ENCODE data around the gene PSPC1. TPM values are rescaled to one million over a fixed set of nuclear protein-coding genes. Genes with fewer than 3 reads are reported as not detected.

PSPC1 gene
- total and polyA plus RNA-seq, 2 of the 13 experiments (the other 11 are each of a cell fraction or from before 2014, with no cell fraction given): 33.5 to 94.0 TPM

DNA sequence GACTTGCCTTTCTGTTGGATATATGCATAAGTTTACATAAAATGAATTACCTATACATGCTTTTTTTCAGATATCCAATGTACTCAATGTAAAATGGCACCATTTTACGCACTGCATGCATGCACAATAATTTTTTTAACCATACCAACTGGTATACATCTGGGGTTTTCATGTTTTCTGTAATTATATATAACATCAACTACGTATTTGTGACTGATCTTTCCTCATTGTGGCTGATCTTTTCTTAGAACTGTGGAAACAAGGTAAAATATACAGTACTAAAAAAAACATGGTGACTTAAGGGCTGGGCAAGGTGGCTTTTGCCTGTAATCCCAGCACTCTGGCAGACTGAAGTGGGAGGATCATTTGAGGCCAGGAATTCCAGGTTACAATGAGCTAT is 18.5 kb downstream of the PSPC1 start:
- H3K79me2 ChIP-seq (ENCODE audit: insufficient read depth, low read length): peaks cover 88% of the 10 kb centered on the region
- in situ Hi-C loops (cut with HindIII; ENCODE audit: extremely low pct_ligation_motif_present, low pct_unique_long_range_greater_than_20kb): no loop called here
- H3K4me1 ChIP-seq (ENCODE audit: insufficient read depth, low read length): peaks cover 31% of the 10 kb centered on the region
- CTCF ChIA-PET (ENCODE audit: low intra/inter-chr PET ratio, low total read pairs): no interaction called here
- FAIRE-seq: no peak
- H3K9ac ChIP-seq (ENCODE audit: insufficient read depth, low read depth, low read length): no peak overlapping the region
- BruUV-seq (replicated peaks): no TSS peak
- peaks cover 10 to 43% of the 10 kb centered on the region in 2 experiments for H3K36me3 ChIP-seq (replicated peaks in 1 of 2; ENCODE audit: control insufficient read depth in 1 of 2, insufficient read depth in 2 of 2, low read length in 2 of 2)
- no peak for ATAC-seq
- POLR2A ChIA-PET: interaction anchor here (0.6 kb wide), 1 partner anchor 14 kb away, joined by 3 read pairs; no protein-coding TSS in a partner anchor
- intact Hi-C loops (cut with micrococcal nuclease; ENCODE audit: unreplicated experiment): no loop called here
- no peak overlapping the region for H3K27ac ChIP-seq (ENCODE audit: extremely low read length, insufficient read depth, low read length)
- H4K20me1 ChIP-seq (ENCODE audit: insufficient read depth, low read length): peaks cover 44% of the 10 kb centered on the region
- no peaks in the 10 kb centered on the region for H3K9me3 ChIP-seq (ENCODE audit: low read length)
- H3K4me2 ChIP-seq (ENCODE audit: low read depth, low read length): no peak overlapping the region
- DNase-seq (ENCODE audit: low spot score): no peak
- no peaks in the 10 kb centered on the region for H3K27me3 ChIP-seq (ENCODE audit: control insufficient read depth in 1 of 2, insufficient read depth in 2 of 2, low read length in 2 of 2)
- H3K4me3 ChIP-seq (replicated peaks in 1 of 3; ENCODE audit: insufficient read depth in 1 of 3, low read depth in 2 of 3, low read length in 3 of 3): no peak overlapping the region
- 95% methylated on average over 2 of the region's 2 CpGs for WGBS (ENCODE audit: low lambda C conversion rate)
- no peak overlapping the region for H2AFZ ChIP-seq (ENCODE audit: low read length)
- TF ChIP-seq RFXAP (CRISPR knock-in tag; IDR thresholded peaks at IDR 0.05; ENCODE audit: borderline replicate concordance): no peak
- no peak for TF ChIP-seq NCOA5 (CRISPR knock-in tag; IDR thresholded peaks at IDR 0.05)
- no peak for TF ChIP-seq ZNF773 (CRISPR knock-in tag; IDR thresholded peaks at IDR 0.05; ENCODE audit: borderline replicate concordance)
- TF ChIP-seq, protein P1, sequence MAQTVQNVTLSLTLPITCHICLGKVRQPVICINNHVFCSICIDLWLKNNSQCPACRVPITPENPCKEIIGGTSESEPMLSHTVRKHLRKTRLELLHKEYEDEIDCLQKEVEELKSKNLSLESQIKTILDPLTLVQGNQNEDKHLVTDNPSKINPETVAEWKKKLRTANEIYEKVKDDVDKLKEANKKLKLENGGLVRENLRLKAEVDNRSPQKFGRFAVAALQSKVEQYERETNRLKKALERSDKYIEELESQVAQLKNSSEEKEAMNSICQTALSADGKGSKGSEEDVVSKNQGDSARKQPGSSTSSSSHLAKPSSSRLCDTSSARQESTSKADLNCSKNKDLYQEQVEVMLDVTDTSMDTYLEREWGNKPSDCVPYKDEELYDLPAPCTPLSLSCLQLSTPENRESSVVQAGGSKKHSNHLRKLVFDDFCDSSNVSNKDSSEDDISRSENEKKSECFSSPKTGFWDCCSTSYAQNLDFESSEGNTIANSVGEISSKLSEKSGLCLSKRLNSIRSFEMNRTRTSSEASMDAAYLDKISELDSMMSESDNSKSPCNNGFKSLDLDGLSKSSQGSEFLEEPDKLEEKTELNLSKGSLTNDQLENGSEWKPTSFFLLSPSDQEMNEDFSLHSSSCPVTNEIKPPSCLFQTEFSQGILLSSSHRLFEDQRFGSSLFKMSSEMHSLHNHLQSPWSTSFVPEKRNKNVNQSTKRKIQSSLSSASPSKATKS (CRISPR knock-in tag; IDR thresholded peaks at IDR 0.05): no peak
- no peak for TF ChIP-seq ZNF577 (CRISPR knock-in tag; IDR thresholded peaks at IDR 0.05; ENCODE audit: borderline replicate concordance, low read depth)
- TF ChIP-seq, protein P2, sequence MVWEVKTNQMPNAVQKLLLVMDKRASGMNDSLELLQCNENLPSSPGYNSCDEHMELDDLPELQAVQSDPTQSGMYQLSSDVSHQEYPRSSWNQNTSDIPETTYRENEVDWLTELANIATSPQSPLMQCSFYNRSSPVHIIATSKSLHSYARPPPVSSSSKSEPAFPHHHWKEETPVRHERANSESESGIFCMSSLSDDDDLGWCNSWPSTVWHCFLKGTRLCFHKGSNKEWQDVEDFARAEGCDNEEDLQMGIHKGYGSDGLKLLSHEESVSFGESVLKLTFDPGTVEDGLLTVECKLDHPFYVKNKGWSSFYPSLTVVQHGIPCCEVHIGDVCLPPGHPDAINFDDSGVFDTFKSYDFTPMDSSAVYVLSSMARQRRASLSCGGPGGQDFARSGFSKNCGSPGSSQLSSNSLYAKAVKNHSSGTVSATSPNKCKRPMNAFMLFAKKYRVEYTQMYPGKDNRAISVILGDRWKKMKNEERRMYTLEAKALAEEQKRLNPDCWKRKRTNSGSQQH (CRISPR knock-in tag; IDR thresholded peaks at IDR 0.05; ENCODE audit: low read depth): no peak
- TF ChIP-seq ZNF839 (CRISPR knock-in tag; IDR thresholded peaks at IDR 0.05; ENCODE audit: borderline replicate concordance): no peak
- no peak for TF ChIP-seq RELA (CRISPR knock-in tag; IDR thresholded peaks at IDR 0.05)
- no peak for TF ChIP-seq LCORL (IDR thresholded peaks at IDR 0.05)
- TF ChIP-seq LCORL (CRISPR knock-in tag; IDR thresholded peaks at IDR 0.05): no peak
- TF ChIP-seq ZNF674 (CRISPR knock-in tag; IDR thresholded peaks at IDR 0.05; ENCODE audit: low read depth): no peak
- TF ChIP-seq, protein P3, sequence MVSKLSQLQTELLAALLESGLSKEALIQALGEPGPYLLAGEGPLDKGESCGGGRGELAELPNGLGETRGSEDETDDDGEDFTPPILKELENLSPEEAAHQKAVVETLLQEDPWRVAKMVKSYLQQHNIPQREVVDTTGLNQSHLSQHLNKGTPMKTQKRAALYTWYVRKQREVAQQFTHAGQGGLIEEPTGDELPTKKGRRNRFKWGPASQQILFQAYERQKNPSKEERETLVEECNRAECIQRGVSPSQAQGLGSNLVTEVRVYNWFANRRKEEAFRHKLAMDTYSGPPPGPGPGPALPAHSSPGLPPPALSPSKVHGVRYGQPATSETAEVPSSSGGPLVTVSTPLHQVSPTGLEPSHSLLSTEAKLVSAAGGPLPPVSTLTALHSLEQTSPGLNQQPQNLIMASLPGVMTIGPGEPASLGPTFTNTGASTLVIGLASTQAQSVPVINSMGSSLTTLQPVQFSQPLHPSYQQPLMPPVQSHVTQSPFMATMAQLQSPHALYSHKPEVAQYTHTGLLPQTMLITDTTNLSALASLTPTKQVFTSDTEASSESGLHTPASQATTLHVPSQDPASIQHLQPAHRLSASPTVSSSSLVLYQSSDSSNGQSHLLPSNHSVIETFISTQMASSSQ (IDR thresholded peaks at IDR 0.05; ENCODE audit: low read depth): no peak
- TF ChIP-seq, protein P3 (CRISPR knock-in tag; IDR thresholded peaks at IDR 0.05; ENCODE audit: borderline replicate concordance): no peak
- TF ChIP-seq SP4 (CRISPR knock-in tag; IDR thresholded peaks at IDR 0.05): no peak
- TF ChIP-seq ZNF569 (CRISPR knock-in tag; IDR thresholded peaks at IDR 0.05; ENCODE audit: borderline replicate concordance): no peak
- TF ChIP-seq JUN (CRISPR knock-in tag; IDR thresholded peaks at IDR 0.05): no peak
- no peak for TF ChIP-seq ZNF160 (CRISPR knock-in tag; IDR thresholded peaks at IDR 0.05)
- no peak for TF ChIP-seq ZNF598 (CRISPR knock-in tag; IDR thresholded peaks at IDR 0.05; ENCODE audit: borderline replicate concordance)
